Measurements from ENCODE around the gene PBLD.
"Not testable (repeated sequence)": the region's sequence is repeated elsewhere in the genome, so short reads cannot be mapped to it uniquely, and the experiment has no call there.

The PBLD gene

DNA sequence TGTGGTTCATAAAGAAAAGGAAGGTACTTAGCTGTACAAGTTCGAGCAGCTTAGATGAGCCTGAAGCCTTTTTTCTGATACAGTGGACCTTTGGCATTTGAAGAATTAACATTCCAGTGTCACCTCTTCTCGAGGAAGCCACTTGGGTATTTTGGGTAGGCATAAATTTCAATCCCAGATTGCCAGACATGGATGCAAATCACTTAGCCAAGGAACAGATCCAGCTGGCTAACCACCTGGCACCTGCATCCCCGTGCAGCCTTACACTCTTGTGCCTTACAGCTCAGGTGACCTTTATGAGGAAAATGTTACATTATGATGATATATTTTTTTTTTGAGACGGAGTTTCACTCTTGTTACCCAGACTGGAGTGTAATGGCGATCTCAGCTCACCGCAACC is 84.8 kb downstream of the PBLD start:
- TF ChIP-seq, protein P1, sequence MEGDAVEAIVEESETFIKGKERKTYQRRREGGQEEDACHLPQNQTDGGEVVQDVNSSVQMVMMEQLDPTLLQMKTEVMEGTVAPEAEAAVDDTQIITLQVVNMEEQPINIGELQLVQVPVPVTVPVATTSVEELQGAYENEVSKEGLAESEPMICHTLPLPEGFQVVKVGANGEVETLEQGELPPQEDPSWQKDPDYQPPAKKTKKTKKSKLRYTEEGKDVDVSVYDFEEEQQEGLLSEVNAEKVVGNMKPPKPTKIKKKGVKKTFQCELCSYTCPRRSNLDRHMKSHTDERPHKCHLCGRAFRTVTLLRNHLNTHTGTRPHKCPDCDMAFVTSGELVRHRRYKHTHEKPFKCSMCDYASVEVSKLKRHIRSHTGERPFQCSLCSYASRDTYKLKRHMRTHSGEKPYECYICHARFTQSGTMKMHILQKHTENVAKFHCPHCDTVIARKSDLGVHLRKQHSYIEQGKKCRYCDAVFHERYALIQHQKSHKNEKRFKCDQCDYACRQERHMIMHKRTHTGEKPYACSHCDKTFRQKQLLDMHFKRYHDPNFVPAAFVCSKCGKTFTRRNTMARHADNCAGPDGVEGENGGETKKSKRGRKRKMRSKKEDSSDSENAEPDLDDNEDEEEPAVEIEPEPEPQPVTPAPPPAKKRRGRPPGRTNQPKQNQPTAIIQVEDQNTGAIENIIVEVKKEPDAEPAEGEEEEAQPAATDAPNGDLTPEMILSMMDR (IDR thresholded peaks at IDR 0.05; ENCODE audit: low read length, missing control alignments): no peak
- no peak for DNase-seq (ENCODE audit: low read depth)
- no peak overlapping the region for H3K4me3 ChIP-seq (replicated peaks; ENCODE audit: low read depth, low read length)

DNA sequence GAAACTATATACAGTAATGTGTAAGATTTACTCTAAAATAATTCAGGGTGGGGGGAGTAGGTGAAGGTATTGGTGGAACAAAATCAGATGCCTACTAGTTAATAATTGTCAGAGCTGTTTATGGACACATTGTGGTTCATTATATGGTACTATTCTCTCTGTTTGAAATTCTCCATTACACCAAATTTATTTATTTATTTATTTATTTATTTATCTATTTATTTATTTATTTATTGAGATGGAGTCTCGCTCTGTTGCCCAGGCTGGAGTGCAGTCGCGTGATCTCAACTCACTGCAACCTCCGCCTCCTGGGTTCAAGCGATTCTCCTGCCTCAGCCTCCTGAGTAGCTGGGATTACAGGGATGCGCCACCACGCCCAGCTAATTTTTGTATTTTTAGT is 86.3 kb downstream of the PBLD start:
- H3K4me3 ChIP-seq (replicated peaks; ENCODE audit: low read depth, low read length); DNase-seq (ENCODE audit: low read depth): not testable (repeated sequence)

DNA sequence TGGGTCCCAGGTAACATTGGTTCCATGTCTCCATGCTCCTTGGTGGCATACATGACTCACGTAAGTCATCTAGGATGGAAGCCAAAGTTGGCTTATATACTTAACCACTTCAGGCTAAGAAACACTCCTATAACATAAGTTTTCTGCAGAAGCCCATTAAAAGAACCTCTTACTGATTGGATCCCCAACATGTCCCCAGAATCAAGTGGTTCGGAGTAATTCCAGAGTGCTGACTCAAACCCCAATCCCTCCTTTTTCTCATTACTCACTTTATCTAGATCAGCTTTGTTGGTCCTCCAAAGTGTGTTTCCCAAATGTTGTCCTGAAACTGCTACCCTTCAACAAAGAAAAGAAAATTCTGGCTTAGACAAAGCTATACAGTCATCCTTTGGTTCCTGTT is 90.7 kb downstream of the PBLD start:
- no peak for DNase-seq (ENCODE audit: low read depth)
- TF ChIP-seq, protein P1 (IDR thresholded peaks at IDR 0.05; ENCODE audit: low read length, missing control alignments): no peak
- no peak overlapping the region for H3K4me3 ChIP-seq (replicated peaks; ENCODE audit: low read depth, low read length)

DNA sequence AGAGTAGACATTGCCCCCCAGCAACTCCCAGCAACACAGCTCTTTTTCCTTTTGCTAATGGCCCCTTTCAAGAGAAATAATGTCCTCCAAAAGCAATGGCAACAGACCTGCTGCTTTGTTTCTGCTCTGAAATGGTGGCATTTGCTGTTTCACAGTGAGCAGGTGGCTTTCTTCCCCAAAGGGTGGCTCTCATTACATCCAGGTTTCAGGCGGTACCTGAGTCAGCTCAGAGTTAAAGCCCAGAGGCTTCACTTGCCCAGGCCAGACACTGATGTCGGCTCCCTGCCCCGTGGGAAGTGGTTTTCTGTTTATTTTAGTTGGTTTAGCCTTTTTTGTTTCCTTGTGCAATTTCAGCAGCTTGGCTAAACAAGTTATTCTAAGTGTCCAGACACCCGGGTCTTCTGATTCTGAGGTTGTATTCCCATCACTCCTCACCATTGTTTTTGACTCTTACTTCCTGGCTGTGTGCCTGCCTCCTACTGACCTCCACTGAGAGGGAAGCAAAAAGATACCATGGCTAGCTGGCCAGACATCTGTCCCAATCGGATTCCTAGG is 93.1 kb downstream of the PBLD start:
- TF ChIP-seq, protein P1 (IDR thresholded peaks at IDR 0.05; ENCODE audit: low read length, missing control alignments): no peak
- no peak for DNase-seq (ENCODE audit: low read depth)
- H3K4me3 ChIP-seq (replicated peaks; ENCODE audit: low read depth, low read length): no peak overlapping the region

DNA sequence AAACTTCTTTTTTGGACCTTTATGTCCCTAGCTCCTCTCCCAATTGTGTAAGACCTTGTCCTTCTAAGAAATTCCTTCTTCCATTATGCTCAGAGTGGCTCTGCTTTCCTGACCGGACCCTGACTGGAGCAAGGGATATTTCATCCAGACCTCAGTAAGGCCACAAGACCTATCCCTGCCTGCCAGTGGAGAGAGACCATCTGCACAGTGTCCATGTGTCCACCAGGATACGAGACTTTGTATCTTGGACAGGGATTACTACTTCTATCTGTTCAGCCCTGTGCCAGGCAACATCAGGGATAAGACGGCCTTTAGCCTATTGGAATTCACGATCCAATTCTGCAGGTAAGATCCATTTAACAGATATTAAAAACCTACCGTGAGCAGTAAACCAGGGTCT is 93.7 kb downstream of the PBLD start:
- no peak overlapping the region for H3K4me3 ChIP-seq (replicated peaks; ENCODE audit: low read depth, low read length)
- TF ChIP-seq, protein P1 (IDR thresholded peaks at IDR 0.05; ENCODE audit: low read length, missing control alignments): no peak
- DNase-seq (ENCODE audit: low read depth): no peak

DNA sequence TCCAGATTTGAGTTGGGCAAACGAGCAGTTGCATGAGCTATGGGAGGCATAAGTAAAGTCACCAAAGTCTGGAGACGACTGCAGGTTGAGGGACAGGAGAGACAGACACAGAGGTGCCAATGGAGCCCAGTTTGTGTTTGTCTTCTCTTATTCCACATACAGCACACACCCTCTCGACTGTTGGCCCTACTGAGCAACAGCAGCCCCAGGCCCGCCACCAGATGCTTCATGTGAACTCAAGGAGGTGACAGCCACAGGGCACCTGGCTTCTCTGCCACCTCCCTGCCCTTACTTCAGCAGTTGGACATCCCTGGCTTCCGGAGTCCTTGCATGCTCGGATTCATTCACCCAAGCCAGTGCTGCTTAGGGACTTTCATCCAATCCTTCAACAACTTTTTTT is 94.4 kb downstream of the PBLD start:
- DNase-seq (ENCODE audit: low read depth): no peak
- TF ChIP-seq, protein P1 (IDR thresholded peaks at IDR 0.05; ENCODE audit: low read length, missing control alignments): no peak
- no peak overlapping the region for H3K4me3 ChIP-seq (replicated peaks; ENCODE audit: low read depth, low read length)

DNA sequence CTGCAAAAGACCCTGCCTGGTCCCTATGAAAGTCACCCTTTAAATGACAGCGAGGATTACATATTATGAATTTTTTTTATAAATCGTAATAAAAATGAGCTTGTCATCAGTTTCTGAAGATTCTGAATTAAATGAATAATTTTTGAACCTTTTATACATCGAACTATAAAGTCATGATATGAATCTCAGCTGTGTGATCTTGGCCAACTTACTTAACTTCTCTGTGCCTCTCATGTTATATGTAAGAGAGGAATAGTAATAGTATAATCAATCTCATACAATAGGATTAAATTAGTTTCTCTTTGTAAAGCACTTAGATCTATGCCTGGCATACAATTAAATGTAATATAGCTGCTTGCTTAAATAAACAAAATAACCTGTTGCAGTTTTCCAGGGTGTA is 95.6 kb downstream of the PBLD start:
- TF ChIP-seq, protein P1 (IDR thresholded peaks at IDR 0.05; ENCODE audit: low read length, missing control alignments): no peak

More for the DNA sequence above, 95.6 kb downstream of the PBLD start:
- no peak overlapping the region for H3K4me3 ChIP-seq (replicated peaks; ENCODE audit: low read depth, low read length)
- no peak for DNase-seq (ENCODE audit: low read depth)

All from fibroblast of pulmonary artery (primary cell).